Mucosa of gallbladder (tissue), 1 donor: ENCODE results near the gene ADRA2B. TPM values are rescaled to one million over a fixed set of nuclear protein-coding genes. Genes with fewer than 3 reads are reported as not detected.

Experiments used
- DNase-seq: peaks from one replicate; pipeline ENCODE4 v3.0.0-alpha.2; 2020; ENCODE audit warnings: low spot score
- total RNA-seq: library from RNA; stranded (reverse); gene quantifications from one replicate; pipeline ENCODE4 v1.2.1, GENCODE V29; 2021
- donor health status: DM: no; HTN: no; CAD: no.

The ADRA2B gene
- total RNA-seq, 1 donor from 2014 or later, result 0.95 TPM

GRCh38 chr2:96105994-96106715 lies 10.2 kb downstream of the ADRA2B start:
- no peak for DNase-seq

DNA sequence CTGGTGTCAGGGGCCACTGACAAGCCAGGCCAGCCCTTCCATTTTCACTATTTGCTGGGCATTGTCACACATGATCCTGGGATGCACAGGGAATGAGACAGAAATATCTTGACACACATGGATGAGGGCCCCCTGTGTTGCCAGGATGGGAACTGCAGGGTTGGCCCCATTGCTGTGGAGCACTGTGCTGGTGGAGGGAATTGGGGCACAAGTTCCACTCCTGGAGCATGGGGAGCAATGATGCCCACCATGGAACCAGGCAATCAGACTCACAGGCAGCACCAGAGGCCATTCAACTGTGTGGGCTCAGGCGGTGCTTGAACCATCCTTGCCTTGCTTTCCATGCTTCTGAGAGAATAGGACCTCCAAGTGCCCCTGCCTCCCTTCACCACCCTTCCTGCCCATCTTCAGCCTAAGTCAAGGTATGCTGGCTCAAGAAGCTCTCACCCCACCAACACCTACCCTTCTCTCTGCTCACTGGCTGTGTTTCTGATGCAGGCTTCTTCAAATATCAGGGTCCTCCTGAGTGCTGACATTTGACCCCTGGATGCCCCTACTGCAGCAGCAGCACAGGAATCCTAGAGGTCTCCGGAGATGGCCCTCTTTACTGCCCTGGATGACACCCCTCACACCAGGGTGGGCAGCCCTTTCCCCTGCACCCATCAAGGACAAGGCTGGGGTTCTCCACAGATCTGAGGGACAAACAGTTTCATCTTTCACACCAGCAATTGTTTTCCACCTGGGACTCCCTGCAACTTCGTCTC lies 11.0 kb downstream of the ADRA2B start:
- no peak for DNase-seq

GRCh38 chr2:96104487-96104861 lies 11.9 kb downstream of the ADRA2B start:
- no peak for DNase-seq

DNA sequence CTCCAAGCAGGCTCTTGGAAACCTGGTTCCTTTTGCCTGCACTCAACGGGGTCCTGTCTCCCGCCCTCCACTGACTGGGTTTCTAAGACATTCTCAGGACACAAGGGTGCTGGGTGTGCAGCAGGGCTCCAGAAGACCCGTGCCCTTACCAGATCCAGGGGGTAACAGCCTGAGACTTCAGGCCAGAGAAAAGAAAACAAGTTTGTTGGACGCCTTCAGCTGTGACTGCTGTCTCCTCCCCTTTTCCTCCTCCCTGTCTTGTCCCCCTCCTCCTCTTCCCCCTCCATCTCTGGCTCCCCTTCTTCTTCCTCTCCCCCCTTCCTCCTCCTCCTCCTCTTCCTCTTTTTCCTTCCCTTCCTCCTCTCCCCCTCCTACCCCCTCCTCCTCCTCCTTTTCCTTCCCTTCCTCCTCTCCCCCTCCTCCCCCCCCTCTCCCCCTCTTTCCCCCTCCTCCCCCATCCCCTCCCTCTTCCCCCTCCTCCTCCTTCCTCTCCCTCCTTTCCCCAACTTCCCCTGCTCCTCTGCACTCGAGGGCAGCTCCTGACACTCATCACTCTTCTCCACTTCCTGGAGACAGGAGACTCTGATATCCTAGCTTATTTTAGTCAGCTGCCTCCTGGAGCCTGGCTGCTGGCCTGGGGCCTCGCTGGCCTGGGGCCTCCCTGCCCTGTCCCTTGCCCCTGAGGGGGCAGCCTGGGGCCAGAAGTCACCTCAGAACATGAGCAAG lies 12.4 kb downstream of the ADRA2B start:
- no peak for DNase-seq

DNA sequence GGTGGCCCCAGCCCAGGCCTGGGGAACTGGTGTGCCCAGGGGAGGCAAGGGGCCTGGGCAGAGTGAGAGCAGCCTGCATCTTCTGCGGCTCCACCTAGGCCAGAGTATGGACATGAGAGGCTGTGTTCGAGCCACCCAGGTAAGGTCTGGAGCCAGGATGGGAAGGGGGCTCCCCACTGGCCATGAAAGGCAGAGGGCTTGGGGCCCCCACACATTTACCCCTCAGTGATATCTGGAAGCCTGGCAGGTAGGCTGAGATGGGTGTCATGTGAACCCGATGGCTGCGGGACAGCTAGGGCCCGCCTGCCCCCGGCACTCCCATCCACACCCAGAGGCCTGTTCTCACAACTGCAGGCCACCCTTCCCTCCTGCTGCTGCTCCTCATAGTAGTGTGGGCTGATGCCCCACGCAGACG lies 13.2 kb downstream of the ADRA2B start:
- no peak for DNase-seq

DNA sequence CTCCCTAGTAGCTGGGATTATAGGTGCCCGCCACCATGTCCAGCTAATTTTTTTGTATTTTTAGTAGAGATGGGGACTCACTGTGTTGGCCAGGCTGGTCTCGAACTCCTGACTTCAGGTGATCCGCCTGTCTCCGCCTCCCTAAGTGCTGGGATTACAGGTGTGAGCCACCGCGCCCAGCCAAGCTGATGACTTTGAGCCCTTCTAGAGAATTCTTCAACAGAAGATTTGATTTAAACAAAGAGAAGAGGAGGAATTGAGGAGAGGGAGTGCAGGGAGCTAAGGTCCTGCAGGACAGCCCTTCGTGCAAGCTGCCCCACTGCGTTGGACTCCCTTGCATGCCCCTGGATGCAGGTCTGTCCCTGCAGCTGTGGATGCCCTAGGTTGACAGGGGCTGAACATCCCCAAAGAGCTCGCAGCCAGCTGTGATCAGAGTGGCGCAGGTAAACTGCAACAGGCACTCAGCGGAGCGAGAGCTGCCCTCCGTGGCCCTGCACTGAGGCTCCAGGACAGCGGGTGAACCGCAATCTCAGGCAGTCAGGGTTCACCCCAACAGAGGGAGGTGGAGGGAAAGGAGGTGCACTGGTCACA lies 13.7 kb downstream of the ADRA2B start:
- no peak for DNase-seq

DNA sequence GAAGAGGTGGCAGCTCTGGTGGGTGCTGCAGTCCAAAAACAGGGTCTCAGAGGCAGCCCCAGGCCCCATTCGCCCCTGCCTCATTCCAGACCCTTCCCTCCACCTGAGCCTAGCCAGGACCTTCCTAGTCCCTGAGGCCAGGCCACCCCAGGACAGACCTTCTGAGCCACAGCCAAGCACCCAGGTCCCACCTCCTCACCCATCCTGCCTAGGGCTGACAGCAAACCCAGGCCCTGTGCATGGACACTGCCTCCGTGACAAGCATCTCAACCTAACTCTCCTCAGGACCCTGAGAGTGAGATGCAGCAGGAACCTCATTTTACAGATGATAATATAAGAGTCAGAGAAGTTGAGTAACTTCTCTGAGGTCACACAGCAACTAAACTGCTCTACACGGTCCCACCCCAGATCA lies 15.5 kb downstream of the ADRA2B start:
- DNase-seq, result no peak

DNA sequence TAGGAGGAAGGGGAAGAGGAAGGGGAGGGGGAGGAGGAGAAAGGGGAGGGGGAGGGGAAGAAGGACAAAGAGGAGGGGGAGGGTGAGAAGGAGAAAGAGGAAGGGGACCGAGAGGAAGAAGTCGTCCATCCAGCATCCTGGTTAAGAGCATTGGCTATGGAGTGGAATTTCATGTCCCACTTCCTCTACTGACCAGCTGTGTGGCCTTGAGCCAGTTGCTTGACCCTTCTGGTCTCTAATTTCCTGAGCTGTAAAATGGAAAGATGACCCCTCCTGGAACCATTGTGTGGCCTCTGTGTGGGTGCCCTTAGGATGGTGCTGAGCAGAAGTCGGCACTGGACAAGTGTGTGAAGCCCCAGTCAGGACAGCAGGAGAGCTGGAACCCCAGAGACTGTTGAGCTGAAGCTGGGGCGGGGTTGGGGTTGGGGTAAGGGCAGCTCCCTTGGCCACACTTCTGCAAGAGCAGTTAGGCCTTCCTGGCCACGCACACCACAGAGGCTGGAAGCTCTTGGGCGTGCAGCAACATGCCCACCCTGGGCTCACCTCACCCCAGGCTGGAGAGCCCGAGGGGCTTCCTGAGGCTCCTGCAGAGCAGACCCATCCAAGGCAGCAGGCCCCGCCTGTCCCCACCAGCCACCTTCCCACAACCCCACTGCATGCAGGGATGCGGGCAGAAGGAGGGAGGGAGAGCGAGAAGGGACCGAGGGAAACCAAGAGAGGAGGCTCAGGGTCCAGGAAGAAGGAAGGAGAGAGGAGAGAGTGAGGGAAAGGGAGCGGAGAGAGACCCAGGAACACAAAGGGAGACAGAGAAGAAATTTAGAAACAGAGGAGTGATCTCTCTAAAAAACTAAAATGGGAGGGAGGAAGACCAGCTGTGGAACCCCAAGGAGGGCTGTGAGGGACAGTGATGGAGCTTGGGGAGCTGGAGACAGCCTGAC lies 16.2 kb downstream of the ADRA2B start:
- no peak for DNase-seq

DNA sequence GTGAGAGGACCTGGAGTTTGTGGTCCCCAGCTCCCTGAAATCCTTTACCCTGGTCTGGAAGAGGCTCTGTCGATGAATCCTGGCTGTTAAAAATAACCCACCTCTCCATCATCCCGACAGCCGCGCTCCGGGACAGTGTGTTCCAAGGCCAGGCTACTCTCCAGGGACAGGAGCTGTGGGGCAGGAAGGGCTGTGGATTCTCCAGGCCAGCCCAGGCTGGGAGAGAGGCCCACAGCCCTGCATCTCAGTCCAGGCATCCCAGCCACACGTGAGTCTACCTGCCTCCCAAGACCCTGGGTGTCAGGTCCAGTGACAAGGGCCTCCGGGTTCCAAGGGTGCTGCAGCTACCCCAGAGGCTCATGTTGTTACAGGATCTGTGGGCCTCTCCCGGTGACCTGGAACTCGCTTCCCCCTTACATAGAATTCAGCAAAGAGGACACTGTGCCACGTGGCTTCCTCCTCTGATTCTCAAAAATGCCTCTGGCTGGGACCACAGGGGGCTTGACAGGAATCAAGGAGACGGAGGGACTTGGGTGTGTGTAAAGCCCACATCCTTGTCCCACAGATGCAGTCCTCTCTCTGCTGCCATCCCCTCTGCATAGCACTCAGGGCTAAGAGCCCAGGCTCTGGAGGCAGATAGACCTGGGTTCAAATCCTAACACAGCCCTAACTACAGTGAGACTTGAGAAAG lies 17.3 kb downstream of the ADRA2B start:
- DNase-seq, result no peak

DNA sequence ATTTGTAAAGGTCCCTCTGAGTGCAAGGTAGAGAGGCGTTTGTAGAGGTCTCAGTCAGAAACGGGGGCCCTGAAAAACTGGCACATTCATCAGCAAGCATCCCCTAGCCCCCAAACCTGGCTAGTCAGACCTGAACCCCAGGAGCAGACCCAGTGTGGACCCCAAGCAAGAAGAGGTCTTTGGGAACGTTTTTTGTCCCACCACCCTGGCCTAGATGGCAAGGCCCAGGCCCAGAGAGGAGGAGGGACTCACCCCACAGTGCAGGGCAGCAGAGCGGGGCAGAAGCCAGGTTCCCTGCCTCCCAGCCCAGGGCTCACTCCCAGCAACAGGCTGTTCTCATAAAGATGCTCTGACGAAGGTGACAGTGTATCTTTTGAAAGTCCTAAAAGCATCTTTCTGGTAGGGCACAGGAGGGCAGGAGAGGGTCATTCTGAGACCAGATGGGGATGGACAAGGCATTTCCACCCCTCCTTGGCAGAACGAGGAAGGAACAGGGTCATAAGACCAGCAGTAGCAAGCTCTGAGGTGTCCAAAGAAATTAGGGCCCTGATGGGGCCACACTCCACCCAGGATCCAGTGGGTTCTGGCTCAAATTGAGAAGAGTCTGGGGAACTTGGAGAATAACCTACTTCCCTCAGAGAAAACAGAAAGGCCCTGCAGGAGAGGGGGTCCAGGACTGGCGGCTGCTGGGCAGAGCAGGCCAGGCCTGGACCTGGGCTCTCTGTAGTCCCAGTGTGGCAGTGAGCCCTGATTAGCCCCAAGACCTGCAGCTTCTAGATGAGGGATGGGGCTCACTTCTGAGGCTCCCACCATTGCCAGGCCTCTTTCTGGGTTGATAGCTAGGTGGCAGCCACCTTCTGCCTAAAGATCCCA lies 18.2 kb downstream of the ADRA2B start:
- DNase-seq, result no peak

- no peak for DNase-seq
Observed at GRCh38 chr2:96097441-96097840, 18.9 kb downstream of the ADRA2B start.

DNA sequence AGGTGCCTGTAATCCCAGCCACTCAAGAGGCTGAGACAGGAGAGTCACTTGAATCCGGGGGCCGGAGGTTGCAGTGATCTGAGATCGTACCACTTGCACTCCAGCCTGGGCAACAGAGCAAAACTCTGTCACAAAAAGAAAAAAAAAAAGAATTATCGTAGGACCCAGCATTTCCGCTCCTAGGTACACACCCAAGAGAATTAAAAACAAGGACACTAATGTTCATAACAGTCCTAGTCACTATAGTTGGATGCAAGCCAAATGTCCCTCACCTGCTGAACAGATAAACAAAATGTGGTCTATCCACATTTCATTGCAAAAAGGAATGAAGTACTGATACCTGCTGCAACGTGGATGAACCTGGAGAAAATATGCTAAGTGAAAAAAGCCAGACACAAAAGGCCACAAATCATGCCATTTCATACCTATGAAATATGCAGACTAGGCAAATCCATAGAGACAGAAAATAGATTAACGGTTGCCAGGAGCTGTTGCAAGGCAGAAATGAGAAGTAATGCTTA lies 21.2 kb downstream of the ADRA2B start:
- no peak for DNase-seq

- DNase-seq, result no peak
Observed at GRCh38 chr2:96093528-96093927, 22.8 kb downstream of the ADRA2B start.

DNA sequence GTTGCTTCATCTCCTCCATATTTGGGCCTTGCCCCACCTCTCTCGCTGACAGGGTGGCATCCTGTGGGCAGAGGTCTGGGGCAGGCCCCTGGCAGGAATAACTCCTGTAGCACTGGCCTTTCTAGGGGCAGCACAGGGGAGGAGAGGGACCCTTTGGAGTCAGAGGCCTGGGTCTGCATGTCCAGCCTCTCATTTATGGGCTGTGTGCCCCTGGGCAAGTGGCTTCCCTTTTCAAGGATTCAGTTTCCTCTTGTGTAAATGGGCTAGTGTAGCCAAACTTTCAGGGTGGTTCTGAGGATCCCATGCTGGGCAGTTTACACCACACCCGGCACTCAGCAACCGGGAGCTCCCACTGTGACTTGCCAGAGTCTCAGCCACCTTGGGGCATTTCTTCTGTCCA lies 23.4 kb downstream of the ADRA2B start:
- DNase-seq, result no peak

DNA sequence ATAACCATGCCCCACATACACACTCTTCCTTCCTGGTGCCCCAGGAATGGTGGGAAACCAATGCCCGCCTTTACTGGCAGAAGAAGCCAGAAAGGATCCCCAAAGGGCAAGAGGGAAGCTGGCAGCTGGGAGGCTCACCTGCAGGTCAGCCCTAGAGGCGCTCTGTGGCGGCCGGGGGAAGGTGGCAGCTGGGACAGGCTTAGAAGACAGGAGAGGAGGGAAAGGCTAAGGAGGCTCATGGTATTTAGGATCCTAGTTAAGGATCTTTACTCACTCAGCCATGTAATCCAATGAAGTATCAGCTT lies 23.8 kb downstream of the ADRA2B start:
- DNase-seq, result no peak

GRCh38 chr2:96091711-96092572 lies 24.4 kb downstream of the ADRA2B start:
- no peak for DNase-seq

DNA sequence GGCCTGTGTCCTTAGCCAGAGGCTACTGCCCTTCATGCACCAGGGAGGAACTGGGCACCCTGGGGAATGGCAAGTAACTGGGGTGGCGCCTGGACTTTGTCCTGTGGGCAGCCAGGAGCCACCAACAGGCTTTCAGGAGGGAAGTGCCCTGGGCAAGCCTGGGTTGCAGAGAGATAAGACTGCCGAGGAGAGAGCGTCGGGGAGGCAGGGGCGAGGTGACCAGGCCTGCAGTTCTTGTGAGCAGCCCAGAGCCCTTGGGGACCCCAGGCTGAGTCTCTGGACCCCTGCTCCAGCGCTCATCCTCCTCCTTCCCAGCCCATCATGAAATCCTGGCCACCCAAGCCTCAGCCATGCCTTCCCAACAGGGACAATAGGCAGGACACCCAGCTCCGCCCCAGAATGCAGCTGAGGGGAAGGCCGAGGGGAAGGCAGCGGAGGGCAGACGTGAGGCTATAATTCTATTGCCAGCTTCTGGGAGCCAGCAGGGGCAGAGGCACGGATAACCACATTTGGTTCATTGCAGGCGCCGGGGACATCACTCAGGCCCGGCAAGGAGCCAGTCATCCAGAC lies 25.1 kb downstream of the ADRA2B start:
- DNase-seq, result peak; percentile 72
